Measurements from ENCODE around the gene PPP2R2B. TPM values are rescaled to one million over a fixed set of nuclear protein-coding genes. Genes with fewer than 3 reads are reported as not detected.

The PPP2R2B gene
- polyA plus RNA-seq, 12 donors, result 1.2 to 7.7 (median 2.0) TPM; not detected in 2

DNA sequence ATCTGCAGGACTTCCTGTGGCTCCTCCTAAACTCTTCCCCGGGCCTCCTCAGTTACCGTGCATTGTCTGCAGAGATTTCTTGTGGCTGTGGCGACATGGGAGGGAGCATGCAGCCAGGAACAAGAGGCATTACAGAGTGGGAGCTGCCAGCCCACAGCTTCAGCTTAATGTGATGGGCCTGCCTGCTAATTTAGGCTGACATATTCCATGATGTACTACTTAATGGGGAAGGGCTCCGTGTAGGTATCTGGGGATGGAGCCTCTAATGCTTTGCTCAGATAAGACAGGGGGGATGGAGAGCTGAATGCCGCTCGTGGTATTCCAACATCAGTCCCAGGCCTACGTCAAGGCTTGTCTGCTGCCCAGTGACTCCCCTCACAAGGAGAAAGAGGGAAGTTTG lies 225.0 kb downstream of the PPP2R2B start:
- DNase-seq, result no peak

DNA sequence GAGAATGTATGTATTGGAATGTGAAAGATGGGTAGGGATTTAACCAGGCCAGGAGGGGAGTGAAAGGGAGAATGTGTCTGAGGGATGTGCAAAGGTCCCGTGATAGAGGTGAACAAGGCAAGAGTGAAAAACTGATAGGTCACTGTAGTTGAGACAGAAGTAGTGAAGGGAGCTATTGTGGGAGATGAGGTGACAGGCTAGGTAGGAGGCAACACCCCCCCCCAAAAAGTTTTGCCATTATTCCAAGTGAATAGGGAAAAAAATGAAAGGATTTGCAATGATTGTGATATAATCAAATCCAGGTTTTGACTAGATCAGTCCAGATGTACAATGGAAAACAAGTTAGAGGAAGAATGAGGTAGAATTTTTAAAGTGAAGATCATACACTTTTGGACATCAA lies 226.0 kb downstream of the PPP2R2B start:
- no peak for DNase-seq

DNA sequence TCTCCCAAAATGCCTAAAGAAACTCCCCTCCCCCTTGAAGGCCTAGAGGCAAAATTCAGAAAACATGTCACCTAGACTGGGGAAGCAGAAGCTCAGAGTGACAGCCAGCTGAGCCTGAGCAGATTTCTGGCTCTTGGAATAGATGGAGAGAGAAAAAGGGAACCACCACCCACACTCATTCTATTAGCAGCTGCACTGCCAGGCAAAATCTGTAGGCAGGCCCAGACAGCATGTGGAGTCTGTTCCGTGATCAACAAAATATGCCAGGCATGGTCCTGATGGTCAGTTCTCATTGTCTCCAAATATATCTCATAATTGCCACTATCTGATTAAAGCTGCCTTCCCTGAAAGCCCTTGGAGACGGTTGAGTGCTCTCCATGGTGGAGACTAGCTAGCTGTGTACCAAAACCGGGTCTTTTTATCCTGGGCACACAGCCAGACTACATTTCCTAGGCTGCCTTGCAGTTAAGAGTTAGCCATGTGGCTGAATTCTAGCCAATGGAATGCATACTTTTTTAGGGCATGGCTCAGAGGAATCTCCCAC lies 230.8 kb downstream of the PPP2R2B start:
- DNase-seq, result no peak

DNA sequence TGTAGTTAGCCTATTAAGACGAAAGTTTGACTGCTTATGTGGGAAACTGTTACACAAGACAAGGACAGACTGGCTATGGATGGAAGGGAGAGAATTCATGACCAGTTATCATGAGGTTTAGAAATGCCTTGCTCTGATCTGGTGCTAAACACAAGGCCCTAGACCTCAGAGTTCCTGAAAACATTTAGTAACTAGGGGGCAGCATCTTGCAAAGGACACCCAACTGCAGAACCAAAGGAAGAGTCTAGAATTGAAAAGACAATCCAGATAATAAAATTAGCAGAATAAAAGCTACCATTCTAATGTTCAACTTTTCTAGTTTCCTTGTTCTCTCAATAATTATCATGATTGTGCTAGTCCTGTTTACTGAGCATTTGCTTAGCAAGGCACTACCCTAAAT lies 232.1 kb downstream of the PPP2R2B start:
- DNase-seq, result no peak

DNA sequence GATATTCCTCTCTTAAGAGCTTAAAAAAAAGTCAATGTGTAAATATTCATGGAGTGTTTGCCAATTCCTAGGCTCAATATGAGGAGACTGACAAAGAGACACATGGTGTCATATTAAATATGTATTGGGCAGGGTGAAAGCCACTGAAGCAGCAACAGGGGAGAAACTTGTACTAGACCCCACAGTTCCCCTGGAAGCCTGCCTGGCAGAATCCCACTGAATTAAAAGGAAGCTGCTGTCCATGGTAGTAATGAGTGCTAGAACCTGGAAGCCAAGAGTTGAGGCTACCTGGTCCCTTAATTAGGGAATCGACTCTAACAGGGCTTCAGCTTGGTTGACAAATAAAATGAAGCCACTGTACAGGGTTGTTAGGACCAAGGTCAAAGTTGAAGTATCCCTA lies 233.2 kb downstream of the PPP2R2B start:
- no peak for DNase-seq

DNA sequence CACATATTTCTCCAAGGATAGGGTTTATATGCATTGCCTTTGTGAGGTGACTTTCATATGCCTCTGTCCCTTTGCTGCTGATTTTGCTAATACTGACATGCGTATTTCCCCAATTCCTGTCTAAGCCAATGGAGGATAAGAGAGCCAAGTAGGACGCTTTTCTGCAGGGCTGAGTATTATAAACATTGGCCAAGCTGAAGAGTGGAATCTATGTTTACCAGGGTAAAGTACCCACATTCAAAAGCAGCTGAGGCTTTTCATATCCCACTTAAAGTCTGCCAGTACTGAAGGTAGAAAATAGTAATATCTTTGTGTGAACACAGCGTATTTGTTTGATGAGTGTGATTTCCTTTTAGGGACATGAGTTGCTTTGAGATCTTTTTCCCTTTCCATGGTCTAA lies 233.7 kb downstream of the PPP2R2B start:
- DNase-seq, result no peak

DNA sequence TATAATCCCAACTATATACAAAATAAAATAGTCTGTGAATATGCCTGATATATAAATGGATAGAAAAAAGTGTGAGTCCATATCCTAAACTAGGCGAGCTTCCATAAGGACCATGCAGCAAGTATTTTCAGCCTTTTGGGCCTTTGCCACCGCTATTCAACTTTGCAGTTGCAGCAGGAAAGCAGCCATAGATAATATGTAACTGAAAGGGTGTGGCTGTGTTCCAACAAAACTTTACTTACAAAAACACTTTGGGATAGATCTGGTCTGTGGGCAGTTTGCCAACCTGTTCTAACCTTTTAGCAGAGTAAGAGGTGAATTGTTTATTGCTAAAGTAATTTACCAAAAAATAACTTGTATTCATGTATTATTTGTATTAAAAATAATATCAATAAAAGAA lies 234.8 kb downstream of the PPP2R2B start:
- no peak for DNase-seq

DNA sequence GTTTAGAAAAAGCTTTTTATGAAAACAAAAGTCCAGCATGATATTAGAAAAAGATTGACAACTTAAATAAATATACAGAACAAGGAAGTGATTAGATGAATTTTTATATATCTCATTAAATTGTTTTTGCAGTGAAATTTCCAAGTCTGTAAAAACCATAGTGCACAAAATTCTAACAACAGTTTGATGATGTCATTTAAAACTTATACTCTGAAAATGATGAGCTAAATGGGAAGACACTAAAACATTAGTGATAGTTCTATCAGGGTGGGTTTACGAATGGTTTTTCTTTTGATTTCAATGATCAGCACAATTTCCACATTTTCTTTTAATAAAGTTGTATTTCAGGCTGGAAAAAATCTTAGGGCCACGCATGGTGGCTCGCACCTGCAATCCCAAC lies 236.1 kb downstream of the PPP2R2B start:
- DNase-seq, result no peak

DNA sequence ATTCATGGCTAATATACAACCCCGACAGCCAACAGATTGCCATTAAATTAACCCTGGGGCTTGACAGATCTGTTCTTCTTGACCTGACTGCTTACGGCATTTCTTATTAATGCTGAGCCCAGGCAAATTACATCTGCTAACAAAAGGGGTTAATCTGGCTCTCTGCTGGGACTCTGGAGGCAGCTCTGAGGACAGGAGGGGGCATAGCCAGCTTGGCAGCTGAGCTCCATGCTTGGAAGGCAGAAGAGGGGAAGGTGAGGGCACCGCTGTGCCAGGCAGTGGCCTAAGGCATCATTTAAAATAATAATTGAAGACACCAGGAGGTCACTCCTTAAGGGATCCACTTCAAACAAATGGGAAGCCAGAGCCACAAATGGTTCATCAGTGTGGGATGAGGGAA lies 236.6 kb downstream of the PPP2R2B start:
- DNase-seq, result no peak

DNA sequence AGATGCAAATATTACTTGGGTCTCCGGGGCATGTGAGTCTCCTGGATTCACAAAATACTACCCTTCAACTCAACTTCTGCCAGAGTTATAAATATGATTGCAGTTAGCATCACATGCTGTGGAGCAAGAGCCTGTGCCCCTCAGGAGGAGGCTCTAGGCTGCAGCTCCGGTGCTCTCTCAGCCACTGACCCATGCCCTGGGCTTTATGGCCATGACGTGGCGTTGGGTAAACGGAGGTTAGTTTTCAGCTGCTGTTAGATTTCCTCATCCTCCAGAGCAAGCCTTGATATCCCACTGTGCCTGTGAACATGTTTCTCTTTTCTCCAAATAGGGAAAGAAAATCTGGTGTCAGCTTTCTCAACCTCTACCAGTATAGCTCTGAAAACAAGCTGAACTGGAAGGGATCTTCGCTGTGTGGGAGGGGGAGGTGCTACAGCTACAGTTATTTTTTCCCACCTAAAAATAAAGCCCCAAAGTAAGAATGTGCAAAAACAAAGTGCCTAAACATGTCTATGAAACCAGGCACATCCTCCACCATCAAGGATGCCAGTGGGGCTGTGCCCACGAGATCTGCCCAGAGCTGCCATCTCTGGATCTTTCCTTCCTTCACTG lies 238.2 kb downstream of the PPP2R2B start:
- no peak for DNase-seq

DNA sequence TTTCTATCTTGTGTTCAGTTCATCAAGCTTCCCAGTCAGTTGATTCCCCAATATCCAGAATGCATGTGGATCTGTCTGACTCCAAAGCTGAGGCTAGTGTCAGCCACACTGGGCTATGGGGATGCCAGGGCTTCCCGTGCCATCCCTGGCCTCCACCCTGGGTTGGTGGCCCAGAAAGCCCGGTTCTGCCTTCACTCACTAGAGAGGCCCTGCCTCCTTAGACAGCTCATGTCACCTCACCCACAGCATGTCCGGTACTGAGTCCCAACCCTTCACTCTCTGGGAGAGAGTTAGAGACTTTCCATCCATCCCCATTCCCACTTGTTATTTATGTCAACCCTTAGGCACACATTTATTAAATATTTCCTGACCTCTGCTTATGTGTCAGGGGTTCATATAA lies 243.1 kb downstream of the PPP2R2B start:
- no peak for DNase-seq

DNA sequence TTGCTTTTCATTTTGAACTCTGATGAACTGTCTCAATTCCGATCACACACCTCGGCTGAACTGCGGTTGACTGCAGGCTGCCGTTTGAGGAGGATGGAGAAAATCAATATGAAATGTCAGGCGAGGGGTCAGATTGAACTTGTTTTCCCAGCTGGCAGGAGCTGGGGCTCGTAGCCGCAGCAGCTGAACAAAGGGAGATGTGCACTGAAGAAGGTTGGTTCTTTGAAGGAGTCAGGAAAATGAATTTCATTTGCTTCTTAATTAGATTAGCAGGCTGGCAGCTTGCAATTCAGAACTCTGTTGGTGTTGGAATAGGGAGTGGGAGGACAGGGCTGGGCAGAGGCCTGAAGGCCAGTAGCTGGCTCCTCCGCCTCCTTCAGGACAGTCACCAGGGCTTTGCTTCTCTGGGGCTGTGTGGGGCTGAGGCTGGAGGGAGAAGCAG lies 245.2 kb downstream of the PPP2R2B start:
- no peak for DNase-seq

DNA sequence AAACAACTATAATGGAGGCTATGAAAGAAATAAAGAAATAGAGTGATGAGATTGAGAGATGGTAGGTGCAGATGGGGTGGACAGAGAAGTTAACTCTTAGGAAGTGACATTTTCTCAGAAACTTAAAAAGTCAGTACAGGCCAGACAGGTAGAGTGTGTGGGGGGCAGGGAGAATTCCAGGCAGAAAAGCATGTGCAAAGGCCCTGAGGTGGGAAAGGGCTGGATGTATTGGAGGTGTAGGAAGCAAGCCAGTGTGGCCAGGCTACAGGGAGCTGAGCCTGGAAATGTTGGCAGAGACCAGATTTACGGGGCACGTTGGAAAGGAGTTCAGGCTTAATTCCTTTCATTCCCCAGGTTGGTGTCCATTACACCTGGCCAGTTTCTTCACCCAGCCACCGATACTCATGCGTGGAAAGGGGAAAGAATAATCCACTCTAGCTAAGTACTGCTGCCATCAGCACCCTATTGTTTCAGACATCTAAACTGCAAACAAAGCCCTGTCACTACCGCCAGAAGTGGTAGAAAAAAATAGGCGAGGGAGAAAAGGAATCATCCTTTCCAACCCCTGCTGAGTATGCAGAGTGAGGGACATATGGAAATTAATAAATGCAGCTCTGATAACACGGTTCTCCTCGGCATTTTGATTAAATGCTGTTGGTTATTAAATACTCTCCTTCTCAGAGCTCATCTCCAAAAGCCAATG lies 245.8 kb downstream of the PPP2R2B start:
- no peak for DNase-seq

DNA sequence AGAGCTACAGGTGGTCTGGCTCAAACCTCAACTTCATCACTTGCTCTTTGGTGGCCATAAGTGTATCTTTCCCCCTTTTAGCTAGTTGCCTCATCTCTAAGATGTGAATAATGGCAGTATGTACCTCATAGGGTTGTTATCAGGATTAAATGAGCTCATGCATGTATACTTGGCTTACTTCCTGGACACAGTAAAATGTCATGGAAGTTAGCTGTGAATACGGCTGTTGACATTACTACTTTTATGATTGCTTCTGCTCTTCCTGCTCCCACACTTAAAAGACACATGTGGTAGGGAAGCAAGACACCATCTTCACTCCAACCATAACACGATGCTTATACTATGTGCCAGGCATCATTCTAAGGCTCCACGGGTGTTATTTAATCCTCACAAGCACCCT lies 248.1 kb downstream of the PPP2R2B start:
- DNase-seq, result no peak

DNA sequence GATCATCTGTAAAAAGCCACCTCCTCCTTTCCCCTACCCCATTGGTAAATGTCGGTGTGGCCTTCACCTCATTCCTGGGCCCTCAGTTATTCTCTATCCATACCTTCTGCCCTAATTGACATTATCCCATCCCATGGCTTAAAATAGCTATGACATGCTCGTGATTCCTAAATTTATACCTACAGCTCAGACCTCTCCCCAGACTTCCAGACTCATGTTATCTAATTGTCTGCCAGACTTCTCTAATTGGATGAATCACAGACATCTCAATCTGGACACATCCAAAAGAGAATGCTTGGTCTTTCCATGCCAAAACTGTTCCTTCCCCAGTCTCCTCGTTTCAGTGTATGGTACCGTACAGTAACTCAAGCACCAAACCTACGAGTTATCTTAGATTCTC lies 249.6 kb downstream of the PPP2R2B start:
- DNase-seq, result no peak

DNA sequence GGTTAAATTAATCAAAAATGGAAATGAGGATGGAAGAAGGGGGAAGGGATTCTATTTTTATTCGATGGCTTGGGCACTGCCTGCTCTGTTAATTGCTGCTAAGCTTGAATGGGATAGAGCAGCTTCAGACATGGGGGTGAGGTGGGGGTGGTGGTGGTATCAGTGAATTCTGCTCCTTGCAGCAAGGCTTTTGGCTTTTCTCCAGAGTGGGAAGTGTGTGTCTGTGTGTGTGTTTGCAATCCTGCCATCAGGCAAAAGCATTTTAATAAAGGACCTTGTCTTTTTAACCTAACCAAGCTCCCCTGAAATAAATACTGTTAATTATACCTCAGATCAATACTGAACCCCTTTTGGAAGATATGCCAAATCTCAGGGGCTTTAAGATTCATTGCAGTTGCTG lies 251.6 kb downstream of the PPP2R2B start:
- no peak for DNase-seq

DNA sequence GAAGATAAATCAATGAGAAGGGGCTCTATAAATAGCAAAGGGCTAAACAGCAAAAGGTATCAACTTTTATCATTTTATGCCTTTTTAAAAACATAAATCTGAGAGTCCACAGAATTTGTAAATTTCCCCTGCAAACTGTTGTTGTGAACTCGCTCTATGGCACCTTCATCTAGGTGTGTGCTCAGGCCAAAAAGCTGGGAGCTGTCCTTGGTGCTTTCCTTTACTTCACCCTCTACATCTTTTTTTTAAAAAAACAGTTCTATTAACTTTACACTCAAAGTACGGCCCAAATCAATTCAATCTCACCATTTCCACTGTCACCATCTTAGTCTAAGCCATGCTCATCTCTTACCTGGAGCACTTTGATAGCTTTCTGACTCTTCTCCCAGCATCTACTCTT lies 254.4 kb downstream of the PPP2R2B start:
- DNase-seq, result no peak

DNA sequence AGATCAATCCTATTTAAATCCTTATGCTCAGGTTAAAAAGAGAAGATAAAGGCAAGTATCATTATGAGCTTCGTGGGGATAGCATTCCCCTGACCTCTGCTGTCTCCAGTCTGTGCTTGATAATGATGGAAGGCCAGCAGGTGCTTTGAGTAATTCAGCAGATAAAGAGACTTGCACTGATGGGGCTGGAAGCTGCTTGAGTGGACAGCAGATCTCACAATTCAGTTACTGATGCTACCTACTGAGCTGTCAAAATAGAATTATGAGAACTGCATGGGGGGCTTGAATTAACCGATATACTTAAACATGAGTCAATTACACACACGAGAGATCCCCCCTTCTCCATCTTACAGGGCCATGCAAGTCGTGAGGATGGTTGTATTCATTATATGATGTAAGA lies 254.9 kb downstream of the PPP2R2B start:
- DNase-seq, result no peak

DNA sequence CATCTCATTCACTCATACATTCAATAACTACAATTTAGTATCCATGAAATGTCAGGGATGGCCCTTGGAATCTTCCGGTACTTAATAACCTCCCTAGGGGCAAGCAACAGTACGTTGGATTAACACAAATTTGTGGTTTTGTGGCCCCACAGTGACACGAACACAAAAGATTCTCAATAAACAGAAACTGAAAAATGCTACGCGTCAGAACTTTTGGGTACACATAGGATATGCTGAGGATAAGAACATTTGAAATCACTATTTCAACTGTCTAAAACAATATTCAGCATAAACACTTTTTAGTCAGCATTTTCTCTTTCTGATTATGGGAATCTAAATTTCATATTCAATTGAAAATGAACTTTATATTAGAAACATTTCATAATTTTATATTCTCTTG lies 255.5 kb downstream of the PPP2R2B start:
- no peak for DNase-seq

DNA sequence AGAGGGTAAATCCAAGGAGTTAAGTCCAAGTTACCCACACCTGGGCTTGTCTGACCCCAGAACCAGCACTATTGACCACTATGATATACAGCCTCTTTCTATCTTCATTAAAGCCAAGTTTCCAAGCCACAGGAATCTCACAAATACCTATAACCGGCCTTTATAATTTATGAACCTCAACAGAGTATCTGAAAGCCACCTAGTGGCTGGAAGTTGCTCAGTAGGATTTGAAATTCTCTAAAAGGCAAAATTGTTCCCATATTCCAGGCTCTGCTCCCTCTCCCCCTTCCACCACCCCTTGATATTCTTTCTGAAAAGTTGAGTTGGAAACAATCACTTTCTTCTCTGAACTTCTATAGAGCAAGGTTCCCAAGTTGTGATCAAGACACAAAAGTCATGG lies 256.2 kb downstream of the PPP2R2B start:
- no peak for DNase-seq

DNA sequence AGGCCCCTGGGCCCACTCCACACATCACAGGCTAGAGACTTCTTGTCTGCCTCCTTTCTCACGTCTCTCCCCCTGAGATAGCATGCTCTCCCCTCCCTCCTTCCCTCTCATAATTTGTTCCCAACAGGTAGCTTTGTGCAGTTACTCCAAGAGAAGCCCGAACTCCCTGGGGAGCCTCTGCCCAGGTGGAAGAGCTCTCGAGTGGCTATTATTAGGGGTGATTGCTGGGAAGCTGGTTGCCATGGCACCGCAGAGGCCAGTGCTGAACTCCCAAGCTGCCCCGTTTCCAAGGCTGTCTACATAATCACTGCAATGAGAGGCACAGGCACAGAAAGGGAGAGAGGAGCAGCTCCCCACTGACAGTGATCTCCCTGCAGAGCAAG lies 257.9 kb downstream of the PPP2R2B start:
- no peak for DNase-seq

DNA sequence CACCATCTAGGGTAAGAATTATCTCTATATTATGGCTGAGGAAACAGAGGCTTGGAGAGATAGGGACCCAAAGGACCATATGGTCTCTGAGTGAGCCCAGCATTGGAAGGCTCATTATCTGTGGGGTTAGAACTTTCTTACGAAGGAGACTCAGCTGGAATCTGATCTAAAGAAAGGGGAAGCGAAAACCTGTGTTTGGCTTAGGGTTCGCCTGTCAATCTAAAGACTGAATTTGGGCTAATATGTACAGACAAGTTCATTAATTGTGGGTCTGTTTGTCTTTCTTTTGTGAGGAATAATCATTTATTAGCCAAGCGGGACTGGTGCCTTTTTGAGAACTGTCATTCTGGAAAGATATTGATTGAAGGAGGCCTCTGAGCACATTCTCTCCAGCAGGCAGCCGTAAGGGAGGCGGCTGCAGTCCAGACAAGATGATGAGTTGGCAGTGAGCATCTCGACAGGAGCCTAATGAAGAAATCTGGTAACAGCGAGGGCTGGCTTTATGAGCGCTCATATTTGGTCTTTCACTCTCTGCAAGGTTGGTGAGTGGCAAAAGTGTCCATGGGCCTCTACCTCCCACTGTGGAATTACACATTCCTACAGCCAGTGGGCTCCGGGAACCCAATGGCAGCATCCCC lies 258.4 kb downstream of the PPP2R2B start:
- DNase-seq, result no peak

DNA sequence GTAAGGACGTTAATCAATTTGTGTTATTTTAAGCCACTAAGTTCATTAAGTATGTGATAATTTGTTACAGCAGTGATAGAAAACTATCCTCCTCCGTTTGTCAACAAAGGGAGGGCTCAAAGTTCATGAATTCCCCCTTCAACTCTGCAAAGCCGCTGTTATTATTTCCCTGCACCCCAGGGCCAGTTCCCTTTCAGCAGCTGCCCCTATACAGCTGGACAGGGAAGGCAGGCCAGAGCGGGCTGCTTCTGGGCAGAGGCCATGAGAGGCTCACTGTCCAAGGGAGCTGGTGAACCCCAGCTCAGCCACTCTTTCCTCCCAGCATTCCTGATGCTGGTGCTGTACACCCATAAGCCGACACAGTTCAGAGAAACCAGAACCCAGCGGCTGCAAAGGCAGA lies 260.1 kb downstream of the PPP2R2B start:
- no peak for DNase-seq
